CD4-positive, alpha-beta T cell treated with Interleukin-15 for 1 hour (primary cell): ENCODE measurements around the gene PTPRK.

ENCODE experiments used
- DNase-seq: peaks from one replicate; pipeline ENCODE4 v3.0.0-alpha.2; 2020

PTPRK gene

DNA sequence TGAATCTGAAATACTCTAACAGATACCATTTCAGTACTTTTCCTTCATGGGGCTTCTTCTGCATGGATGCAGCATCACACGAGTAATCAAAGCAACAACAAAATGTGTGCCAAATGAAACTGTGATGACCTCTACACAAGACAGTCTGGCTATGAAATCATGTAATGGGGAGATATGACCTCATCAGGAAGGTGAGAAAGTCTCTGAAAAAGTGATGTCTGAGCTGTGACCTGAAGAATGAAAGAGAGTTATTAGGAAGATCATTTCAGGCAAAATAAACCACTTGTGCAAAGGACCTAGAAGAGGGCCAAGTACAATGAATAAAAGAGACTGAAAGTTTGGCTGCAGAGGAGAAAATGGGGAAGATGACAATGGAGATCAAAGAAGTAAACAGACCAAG is 182.8 kb downstream of the PTPRK start:
- DNase-seq, result no peak

DNA sequence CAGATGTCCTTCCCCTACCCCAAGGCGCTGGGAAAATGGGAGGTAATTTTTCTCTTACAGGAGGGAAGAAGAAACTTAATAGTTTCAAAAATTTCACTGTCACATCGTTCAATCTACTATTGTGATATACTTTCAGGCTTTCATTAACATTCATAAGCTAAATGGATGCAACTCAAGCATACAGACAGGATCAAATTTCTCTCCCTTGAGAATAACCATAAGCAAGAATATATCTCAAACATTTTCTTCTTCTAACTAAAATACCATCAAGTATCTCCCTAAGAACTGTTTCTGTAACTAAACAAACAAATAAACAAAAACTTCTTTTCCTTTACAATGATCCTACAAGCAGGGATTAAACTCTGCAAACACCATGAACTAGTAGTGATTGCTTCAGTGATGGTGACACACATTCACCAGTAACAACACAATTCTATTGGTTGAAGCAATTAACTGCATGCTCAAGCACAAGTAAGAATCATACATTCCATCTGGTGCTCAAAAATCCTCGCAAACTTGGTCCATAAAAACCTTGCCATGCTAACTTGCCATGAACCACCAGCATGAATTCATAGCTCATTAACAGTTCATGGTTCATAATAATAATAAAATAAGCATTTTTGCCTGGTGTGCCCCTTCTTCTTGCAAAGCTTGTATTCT is 183.8 kb downstream of the PTPRK start:
- no peak for DNase-seq

DNA sequence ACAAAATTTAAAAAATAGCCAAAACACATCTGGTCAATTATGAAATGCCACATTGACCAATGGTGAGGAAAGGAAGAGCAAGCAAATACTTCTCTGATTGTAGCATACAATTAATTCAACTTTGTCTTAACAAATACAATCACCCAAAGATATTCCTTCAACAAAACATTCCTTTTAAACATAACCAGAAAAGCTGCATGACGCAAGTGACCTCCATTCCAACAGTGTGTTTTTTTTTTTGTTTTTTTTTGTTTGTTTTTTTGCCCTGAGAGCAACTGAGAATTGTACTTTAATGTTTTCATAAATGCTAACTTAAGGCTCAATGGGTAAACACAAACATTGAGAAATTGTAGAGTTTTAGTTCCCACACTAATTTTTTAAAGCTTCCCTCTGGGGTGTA is 184.4 kb downstream of the PTPRK start:
- no peak for DNase-seq

DNA sequence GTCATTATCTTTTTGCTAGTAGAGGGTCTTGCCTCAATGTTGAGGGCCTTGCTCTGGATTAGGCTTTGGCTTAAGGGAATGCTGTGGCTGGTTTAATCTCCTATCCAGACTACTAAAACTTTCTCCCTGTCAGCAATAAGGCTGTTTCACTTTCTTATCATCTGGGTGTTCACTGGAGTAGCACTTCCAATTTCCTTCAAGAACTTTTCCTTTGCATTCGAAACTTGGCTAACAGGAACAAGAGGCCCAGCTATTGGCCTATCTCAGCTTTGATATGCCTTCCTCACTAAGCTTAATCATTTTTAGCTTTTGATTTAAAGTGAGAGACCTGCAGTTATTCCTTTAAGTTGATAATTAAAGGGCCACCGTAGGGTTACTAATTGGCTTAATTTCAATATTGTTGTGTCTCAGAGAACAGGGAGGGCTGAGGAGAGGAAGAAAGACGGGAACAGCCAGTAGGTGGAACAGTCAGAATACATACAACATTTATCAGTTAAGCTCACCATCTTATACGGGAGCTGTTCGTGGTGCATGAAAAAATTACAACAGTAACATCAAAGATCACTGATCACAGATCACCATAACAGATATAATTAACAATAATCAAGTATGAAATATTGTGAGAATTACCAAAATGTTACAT is 186.7 kb downstream of the PTPRK start:
- DNase-seq, result no peak

DNA sequence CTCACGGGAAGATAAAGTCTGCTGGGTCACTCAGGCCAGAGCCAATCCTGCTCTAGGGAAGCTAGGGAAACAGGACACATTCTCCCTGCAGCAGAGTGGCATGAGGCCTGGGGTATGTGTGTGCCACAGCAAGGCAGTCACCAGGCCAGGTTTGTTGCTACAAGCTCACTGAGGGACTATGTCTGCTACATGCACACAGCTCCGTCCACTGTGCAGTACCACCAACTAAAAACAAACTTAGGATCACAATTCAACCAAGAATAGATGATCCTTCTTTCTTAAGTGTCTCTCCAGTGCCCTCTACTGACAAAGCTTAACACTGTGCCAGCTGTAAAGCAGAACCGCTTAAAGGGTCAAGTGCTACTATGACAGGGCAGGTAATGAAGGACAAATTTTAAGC is 192.5 kb downstream of the PTPRK start:
- no peak for DNase-seq

DNA sequence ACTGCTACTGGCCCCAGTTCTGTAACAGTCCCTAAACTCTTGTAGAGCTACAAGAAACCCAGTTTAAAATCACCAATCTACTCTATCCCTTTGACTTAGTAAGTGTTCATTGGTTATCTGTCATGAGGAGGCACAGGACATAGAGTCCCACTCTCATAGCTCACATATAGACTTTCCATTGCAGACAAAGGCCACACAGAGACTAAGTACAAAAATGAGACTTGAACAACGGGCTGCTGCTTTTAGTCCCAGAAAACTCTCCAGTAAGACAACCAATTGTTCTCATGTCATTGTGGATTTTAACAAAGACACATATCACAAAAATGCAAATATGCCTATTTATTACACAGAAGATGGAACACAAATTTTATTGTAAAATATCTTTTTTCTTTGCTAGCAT is 197.4 kb downstream of the PTPRK start:
- no peak for DNase-seq

DNA sequence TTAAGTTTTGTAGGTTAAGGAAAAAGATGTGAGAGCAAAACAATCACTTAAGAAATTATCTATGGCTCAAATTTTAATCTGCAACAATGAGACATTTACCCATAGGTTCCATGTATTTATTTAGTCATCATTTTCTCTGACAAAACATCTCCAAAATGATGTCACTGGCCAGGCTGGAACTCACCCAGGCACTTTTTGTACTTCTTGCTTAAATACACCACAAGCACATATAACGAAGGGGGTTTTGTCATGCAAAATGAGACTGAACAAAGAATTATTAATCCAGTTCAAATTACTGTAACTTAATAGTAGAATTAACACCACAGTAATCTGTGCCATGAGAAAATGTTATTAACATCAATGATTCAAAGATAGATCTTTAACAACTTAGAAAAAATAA is 200.5 kb downstream of the PTPRK start:
- DNase-seq, result no peak

DNA sequence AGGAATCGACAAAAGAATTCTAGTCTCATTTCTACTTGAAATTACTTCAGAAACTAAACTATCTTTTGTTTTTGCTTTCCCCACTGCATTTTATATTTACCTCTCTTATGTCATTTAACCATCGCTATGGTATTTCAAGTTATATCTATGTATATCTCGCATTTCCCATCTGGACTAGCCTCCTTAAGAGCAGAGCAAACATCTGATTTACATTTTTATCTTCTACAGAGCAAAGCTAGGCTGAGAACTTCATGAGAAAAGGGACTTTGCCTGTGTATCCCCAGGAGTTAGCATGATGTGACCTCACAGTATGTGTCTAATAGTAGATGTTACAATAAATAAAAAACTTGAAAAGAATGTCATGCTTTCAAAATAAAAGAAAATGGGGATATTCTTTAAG is 201.2 kb downstream of the PTPRK start:
- DNase-seq, result no peak

DNA sequence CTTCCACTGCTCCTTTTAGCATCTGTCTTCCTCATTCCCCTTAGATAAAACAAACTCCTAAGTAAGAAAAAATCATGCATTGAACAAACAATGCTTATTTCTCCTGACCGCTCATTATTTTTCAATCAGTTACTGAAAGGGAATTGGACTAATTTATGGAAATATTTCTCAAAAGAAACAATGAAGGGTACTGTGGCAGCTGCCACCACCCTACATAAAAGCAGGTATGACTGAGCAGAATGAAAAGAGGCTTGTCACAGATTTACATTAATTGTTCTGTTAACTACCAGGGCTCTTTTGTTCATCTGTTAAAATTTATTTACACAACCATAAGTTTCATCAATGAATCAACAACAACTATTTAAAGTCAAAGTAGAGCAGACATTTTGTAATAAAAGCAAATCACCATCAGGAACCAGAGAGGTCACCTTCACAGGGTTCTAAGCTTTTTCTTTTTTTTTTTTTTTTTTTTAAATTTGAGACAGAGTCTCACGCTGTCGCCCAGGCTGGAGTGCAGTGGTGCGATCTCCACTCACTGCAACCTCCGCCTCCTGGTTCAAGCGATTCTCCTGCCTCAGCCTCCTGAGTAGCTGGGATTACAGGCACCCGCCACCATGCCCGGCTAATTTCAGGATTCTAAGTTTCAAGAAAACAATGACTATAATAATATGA is 204.0 kb downstream of the PTPRK start:
- no peak for DNase-seq

DNA sequence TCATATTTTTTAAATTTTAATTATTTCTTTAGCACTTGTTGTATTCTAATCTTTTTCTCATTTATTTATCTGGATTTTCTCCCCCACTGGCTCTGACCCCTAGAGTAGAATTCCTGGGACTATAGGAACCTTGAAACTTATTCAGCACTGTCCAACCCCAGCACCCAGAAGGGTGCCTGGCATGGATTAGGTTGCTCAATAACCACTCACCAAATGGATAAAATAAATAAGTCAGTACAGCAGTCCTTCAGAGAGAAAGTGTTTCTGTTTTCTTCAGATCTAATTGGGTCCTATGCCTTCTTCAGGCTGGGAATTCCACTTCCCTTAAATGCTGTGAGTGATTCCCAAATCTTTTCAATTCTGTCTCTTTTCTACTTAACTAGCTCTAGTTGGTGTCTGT is 206.2 kb downstream of the PTPRK start:
- DNase-seq, result no peak

DNA sequence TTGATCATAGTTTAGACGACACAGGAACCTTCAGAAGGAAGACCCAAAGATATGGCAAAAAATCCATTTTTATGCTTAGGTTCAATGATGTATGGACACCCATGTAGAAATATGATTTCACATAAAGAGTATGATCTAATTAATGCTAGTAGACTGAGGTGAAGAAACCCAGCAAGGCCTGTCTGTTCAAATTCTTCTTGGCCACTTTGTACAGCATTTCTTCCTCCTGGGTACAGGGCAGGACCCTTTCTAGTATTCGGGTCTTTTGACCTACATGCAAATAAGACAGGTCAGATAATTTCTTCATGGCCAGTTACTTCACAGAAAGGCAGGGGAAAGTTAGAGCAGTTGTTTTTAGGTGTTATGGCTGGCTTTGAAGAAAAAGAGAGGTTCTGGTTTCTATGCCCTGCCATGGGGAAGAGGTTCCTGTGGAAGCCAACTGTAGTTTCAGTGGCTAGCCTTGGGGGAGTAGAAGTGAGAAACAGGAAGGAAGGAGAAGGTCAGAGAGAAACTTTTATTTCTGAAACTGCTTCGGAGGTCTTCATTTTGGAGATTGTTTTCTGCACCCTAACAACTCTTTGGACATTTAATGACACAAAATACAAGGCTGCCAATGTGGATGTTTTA is 208.3 kb downstream of the PTPRK start:
- no peak for DNase-seq

DNA sequence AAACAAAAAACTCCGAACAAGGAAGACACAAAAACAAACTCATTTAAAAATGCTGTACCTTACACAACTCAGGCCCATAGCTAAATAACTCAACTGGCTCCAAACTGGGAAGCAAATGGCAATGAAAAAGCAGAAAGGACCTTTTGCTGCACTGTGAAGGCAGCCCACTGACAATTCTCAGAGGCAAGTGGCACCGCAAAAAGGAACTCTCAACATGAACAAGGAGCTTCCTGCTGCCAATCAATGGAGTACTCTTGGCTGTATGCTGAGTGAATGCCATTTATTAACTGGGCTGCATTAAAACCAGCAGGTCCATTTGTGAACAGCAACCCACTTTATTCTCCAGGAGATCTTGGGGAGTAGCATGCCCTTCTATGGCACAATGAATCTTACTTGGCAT is 209.9 kb downstream of the PTPRK start:
- DNase-seq, result no peak

DNA sequence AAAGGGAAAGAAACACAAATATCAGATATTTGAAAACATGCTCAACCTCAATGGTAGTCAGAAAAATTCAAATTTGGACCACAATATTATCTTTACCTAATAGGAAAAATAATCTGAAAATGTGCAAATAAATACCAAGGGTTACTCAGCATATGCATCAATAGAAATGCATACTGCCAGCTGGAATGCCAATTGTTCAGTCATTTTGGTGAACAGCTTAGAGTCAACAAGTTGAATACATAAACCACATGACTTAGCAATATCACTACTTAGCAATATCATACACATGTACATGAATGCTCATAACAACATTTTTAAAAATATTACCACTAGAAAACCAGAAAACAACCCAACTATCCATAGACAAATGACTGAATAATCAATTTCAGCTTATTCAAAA is 212.7 kb downstream of the PTPRK start:
- DNase-seq, result no peak

DNA sequence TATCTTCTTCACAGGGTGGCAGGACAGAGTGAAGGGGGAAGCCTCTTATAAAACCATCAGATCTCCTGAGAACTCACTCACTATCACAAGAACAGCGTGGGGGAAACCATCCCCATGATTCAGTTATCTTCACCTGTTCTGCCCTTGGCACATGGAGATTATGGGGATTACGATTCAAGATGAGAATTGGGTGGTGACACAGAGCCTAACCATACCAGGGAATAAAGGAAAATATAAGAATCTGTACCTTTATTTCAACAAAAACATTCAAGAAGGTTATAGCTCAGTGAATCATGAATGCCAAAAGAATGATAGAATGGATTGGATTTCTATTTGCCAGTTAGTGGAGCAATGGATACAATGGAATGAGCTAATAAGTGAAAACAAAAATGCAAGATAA is 214.4 kb downstream of the PTPRK start:
- DNase-seq, result no peak

DNA sequence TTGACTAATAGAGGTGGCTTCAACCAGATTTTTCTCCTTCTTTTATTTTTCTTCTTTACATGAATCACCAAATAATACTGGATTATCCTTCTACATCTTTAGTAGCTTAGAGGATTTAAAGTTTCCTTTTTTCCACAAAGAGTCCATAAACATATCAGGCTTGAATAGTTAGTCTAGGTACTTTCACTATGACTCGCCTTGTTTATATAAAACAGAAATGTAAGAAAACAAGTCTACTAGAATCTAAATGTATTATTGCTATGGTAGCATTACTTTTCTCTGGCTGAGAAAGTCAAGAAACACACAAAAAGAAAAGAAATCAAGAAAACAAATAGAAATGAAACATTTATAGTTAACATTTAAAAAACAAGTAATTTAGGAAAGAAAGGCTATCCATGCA is 215.2 kb downstream of the PTPRK start:
- no peak for DNase-seq

DNA sequence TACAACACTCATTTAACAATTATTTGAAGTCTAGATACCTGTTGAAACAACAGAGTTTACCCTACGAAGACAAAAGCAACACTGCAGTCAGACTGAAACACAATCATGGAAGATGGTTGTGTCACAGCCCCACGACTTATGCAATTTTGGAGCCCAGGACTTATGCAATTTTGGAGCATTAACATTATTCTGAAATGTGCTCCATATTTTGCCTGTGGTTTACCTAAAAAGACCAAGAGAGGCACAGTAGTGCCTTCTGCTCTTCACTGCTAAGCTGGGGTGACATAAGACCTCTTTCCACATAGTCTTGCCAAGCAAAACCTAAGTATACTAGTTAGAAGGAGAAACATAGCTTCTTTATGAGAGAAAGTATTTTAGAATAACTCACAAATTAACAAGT is 216.5 kb downstream of the PTPRK start:
- DNase-seq, result no peak

DNA sequence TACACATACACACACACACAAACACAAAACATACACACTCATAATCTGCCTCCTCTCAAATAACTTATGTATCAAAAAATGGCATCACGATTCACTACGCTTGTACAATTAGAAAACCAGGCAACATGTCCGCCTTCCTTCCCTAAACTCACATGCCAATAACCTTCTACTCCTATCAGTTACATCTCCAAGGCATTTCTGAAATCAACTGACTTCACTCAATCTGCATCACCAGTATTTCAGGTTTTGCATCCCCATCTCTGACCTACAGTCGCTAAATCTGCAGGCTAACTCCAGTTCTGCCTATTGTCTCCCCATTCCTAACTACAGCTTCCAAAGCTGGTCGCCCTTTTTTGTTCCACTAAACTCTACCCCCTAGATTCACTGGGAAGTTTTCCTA is 217.5 kb downstream of the PTPRK start:
- no peak for DNase-seq

DNA sequence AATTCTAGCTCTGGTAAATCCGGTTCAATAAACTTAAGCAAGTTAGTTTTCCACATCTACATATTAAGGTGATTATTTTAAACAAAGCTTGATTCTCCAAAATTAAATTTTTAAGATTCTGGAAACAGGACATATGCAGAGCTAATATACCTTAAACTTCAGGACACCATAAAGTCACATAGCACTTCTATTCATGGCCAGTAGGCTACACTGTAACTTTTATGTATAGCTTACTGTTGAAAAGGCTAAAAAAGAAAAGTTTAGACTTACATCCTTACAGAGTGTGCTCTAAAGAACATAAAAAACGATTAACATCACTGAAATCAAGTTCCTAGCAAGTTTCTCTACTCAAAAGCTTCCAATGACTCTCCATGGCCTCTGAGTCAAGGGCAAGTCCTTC is 224.7 kb downstream of the PTPRK start:
- no peak for DNase-seq

DNA sequence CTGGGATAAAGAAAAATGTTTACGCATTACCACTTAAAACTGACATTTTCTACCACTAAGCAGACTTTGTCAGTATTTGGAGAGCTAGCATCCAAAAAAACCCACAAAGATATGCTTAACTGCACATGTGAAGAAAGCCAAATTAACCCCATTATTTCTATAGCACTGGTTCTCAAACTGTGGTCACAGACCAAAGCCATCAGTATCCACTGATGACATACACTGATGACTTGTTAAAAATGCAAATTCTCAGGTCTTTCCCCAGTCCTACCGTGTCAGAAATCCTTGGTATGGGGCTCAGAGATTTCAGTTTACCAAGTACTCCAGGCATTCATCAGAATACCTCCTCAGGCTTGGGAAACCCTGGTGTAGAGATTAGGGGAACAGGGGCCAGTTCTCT is 230.2 kb downstream of the PTPRK start:
- no peak for DNase-seq

DNA sequence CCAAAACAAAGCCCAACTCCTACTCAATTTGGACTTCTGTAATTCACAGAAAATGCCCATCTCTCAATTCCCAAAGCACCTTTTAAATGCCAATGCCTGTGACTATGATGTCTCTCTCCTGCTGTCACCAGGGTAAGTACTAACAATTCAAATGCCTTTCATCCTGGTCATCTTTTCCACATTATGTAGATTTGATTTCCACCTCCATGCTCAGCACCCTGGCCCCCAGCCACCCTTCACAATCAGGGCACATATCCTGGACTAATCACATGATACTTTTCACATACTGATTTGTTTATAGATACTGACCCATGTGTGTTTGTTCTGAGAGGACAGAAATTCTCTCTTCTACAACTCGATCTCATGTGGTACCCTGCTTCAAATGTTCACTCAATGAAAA is 236.3 kb downstream of the PTPRK start:
- DNase-seq, result no peak

DNA sequence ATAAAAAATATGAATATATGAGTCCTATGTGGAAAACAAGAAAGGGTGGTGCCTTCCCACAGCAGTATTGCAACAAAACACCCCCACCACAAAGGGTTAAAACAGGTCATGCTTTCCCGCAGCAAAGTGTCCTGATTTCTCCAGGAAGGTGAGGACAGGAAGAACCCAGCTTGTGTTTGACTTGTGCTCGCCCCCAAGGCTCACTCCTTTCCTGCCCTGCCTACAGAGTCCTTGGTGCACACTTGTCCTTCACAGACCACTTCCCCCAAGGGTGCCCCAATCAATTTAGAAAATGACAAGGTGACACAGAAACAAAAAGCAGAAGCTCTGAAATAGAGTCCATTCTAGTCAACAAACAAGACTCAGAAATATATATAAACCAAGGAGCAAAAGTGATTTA is 237.4 kb downstream of the PTPRK start:
- no peak for DNase-seq

DNA sequence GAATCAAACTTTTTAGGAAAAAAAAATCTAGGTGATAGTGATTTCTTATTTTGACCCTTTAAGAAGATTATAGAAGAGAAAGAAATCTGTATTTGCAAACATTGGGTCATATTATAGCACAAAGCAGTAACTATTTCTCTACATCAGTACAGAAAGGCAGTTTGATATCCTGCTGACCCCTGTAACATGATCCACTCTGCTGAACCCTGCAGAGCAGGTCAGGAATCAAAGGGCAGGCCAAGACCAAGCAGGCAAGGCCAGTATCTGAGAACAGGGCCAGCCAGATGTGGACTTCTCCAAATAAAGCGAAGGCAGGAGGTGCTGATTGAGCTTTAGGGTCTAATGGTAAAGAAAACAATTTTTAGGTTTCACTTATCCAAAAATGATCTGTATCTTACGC is 239.4 kb downstream of the PTPRK start:
- DNase-seq, result no peak

DNA sequence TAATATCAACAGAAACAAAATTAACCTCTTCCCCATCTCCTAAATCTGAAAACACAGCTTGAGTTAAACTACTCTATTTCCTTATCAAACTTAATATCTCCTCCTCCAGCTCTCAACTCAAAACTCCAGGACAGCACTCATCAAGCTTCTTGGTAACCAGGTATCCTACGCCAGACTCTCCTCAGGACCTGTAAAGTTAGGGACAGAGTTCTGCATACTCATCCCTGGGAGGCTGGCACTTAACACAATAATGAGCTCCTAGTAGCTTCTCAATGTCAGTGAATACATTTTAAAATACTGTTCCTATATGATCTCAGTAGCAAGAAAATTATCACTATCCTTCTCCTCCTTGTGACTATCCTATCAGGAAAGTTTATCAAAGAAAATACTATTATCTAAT is 240.3 kb downstream of the PTPRK start:
- DNase-seq, result no peak

DNA sequence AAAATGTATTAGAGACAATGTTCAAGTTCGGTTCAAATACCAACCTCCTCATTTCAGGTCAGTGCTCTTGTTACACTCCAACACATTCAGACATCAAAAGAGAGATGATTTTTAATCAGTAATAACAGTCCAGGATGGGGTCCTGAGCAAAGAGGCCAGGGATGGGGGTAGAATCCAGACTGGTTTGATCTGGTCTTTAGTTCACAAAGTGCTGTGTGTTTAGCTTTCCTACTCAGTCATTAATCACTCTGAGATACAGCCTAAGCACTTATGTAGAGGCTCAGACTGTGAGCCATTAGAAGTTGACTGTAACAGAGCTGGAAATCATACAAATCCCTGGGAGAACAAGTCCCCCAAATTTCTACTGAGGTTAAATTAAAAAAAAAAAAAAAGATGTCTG is 241.6 kb downstream of the PTPRK start:
- no peak for DNase-seq
